GM23338 (cell line): ENCODE measurements around the gene NRN1L. TPM values are rescaled to one million over a fixed set of nuclear protein-coding genes. Genes with fewer than 3 reads are reported as not detected.

ENCODE experiments used
- ATAC-seq: fragments of 200-7000 bp; cut with Tn5 transposase; 3 replicates; pipeline ENCODE4 v1.9.1; 2020
- DNase-seq: peaks from one replicate; pipeline ENCODE4 v3.0.0-alpha.2; 2015; ENCODE audit warnings: low spot score
- H2AFZ ChIP-seq: fragments of 200-600 bp; sonication (generic); 2 replicates; pipeline ENCODE4 v1.8.0; 2016; ENCODE audit warnings: antibody characterized with exemption, mild to moderate bottlenecking, moderate library complexity
- H3F3A ChIP-seq: fragments of 200-600 bp; sonication (generic); replicated peaks from 2 replicates; pipeline ENCODE4 v1.8.0; 2017; ENCODE audit warnings: antibody characterized with exemption, mixed run types, low read depth
- H3K27ac ChIP-seq: fragments of 200-600 bp; sonication (generic); 2 replicates; pipeline ENCODE4 v1.6.1; 2016; ENCODE audit warnings: low read depth
- H3K27me3 ChIP-seq: fragments of 200-600 bp; sonication (generic); 2 replicates; pipeline ENCODE4 v1.8.0; 2016; ENCODE audit warnings: mild to moderate bottlenecking, mixed run types, moderate library complexity; ENCODE audit not compliant: insufficient read depth
- H3K36me3 ChIP-seq: fragments of 200-600 bp; sonication (generic); 2 replicates; pipeline ENCODE4 v1.8.0; 2016; ENCODE audit warnings: mild to moderate bottlenecking; ENCODE audit not compliant: insufficient read depth
- H3K4me1 ChIP-seq: fragments of 200-600 bp; sonication (generic); 2 replicates; pipeline ENCODE4 v1.8.0; 2016; ENCODE audit warnings: mild to moderate bottlenecking, moderate library complexity; ENCODE audit not compliant: insufficient read depth
- H3K4me2 ChIP-seq: fragments of 200-600 bp; sonication (generic); 2 replicates; pipeline ENCODE4 v1.7.1; 2017; ENCODE audit warnings: mixed run types
- H3K4me3 ChIP-seq: fragments of 200-600 bp; sonication (generic); 2 replicates; pipeline ENCODE4 v1.6.1; 2016; ENCODE audit warnings: mixed run types
- H3K79me2 ChIP-seq: fragments of 200-600 bp; sonication (generic); replicated peaks from 2 replicates; pipeline ENCODE4 v1.8.0; 2017; ENCODE audit warnings: mild to moderate bottlenecking; ENCODE audit not compliant: insufficient read depth
- H3K9me2 ChIP-seq: fragments of 200-600 bp; sonication (generic); 2 replicates; pipeline ENCODE4 v1.8.0; 2017; ENCODE audit not compliant: insufficient read depth
- H4K20me1 ChIP-seq: fragments of 200-600 bp; sonication (generic); replicated peaks from 2 replicates; pipeline ENCODE4 v1.8.0; 2017; ENCODE audit warnings: mild to moderate bottlenecking; ENCODE audit not compliant: insufficient read depth
- H3K27ac Mint-ChIP-seq: 2 replicates; pipeline ENCODE4 v1.8.0; 2020; ENCODE audit warnings: inconsistent platforms, mild to moderate bottlenecking, moderate library complexity, mixed read lengths
- H3K27me3 Mint-ChIP-seq: 3 replicates; pipeline ENCODE4 v1.8.0; 2022; ENCODE audit warnings: low read depth, mild to moderate bottlenecking, moderate library complexity, mixed read lengths, inconsistent platforms; ENCODE audit not compliant: insufficient read depth, poor library complexity
- H3K36me3 Mint-ChIP-seq: 3 replicates; pipeline ENCODE4 v1.8.0; 2021; ENCODE audit warnings: low read depth, mild to moderate bottlenecking, inconsistent platforms, moderate library complexity, mixed read lengths
- H3K4me1 Mint-ChIP-seq: 3 replicates; pipeline ENCODE4 v1.8.0; 2020; ENCODE audit warnings: mild to moderate bottlenecking, inconsistent platforms, mixed read lengths
- H3K4me3 Mint-ChIP-seq: 3 replicates; pipeline ENCODE4 v1.8.0; 2021; ENCODE audit warnings: moderate library complexity, mild to moderate bottlenecking, inconsistent platforms, mixed read lengths
- H3K9me3 Mint-ChIP-seq: 3 replicates; pipeline ENCODE4 v1.8.0; 2020; ENCODE audit warnings: moderate library complexity, mild to moderate bottlenecking, inconsistent platforms, mixed read lengths
- CREB1 ChIP-seq: fragments of 250-450 bp; sonication (Bioruptor Pico); IDR thresholded peaks from 2 replicates; pipeline ENCODE4 v1.5.0; 2020; ENCODE audit warnings: low read depth, mild to moderate bottlenecking, moderate library complexity
- EZH2 ChIP-seq: fragments of 200-600 bp; sonication (generic); IDR thresholded peaks from one replicate; pipeline ENCODE4 v1.8.0; 2017; ENCODE audit warnings: antibody characterized with exemption, mild to moderate bottlenecking, low read depth; ENCODE audit not compliant: unreplicated experiment
- EZH2phosphoT487 ChIP-seq: fragments of 200-600 bp; sonication (generic); IDR thresholded peaks from one replicate; pipeline ENCODE4 v1.8.1; 2018; ENCODE audit warnings: antibody characterized with exemption; ENCODE audit not compliant: unreplicated experiment
- JUNB ChIP-seq: IDR thresholded peaks from one replicate; pipeline ENCODE4 v1.6.1; 2016; ENCODE audit warnings: antibody characterized with exemption; ENCODE audit not compliant: unreplicated experiment
- NANOG ChIP-seq: IDR thresholded peaks from 2 replicates; pipeline ENCODE4 v1.6.1; 2016; ENCODE audit warnings: antibody characterized with exemption, borderline replicate concordance
- POLR2AphosphoS5 ChIP-seq: IDR thresholded peaks from 2 replicates; pipeline ENCODE4 v1.6.1; 2016; ENCODE audit warnings: antibody characterized with exemption, low read depth
- REST ChIP-seq: IDR thresholded peaks from one replicate; pipeline ENCODE4 v1.6.1; 2018; ENCODE audit warnings: antibody characterized with exemption; ENCODE audit not compliant: unreplicated experiment
- STAT1 ChIP-seq: IDR thresholded peaks from one replicate; pipeline ENCODE4 v1.6.1; 2016; ENCODE audit warnings: antibody characterized with exemption; ENCODE audit not compliant: unreplicated experiment
- ZNF331 ChIP-seq: fragments of 250-450 bp; sonication (Bioruptor Pico); IDR thresholded peaks from 2 replicates; pipeline ENCODE4 v1.5.0; 2020; ENCODE audit warnings: low read depth, mild to moderate bottlenecking, moderate library complexity
- ZNF462 ChIP-seq: fragments of 250-450 bp; sonication (Bioruptor Pico); IDR thresholded peaks from 2 replicates; pipeline ENCODE4 v1.5.0; 2020; ENCODE audit warnings: mild to moderate bottlenecking, moderate library complexity
- polyA plus RNA-seq: library from polyadenylated mRNA; unstranded; fragments of >200 nt; fragmentation: Nextera tagmentation; extraction: Ambion mirVana; gene quantifications from 2 replicates; pipeline ENCODE4 v1.2.1, GENCODE V29; 2016
- total RNA-seq: library from RNA; depleted of rRNA; stranded (reverse); fragments of >200 nt; shearing (Covaris generic); gene quantifications from 2 replicates; pipeline ENCODE4 v1.2.3, GENCODE V29; 2014
- TF ChIP-seq, protein P1 (sequence below), 2 experiments: fragments of 200-600 bp in 1 of 2; sonication (generic) in 1 of 2; conservative IDR thresholded peaks; 2 replicates each; pipeline versions ENCODE4 v1.5.1 to v1.6.1; 2016 to 2017; ENCODE audit warnings: antibody characterized with exemption in 2 of 2, low read depth in 2 of 2, mild to moderate bottlenecking in 2 of 2, moderate library complexity in 1 of 2
- TF ChIP-seq, protein P2 (sequence below): IDR thresholded peaks from 2 replicates; pipeline ENCODE4 v1.6.1; 2016; ENCODE audit warnings: antibody characterized with exemption

The NRN1L gene
- total and polyA plus RNA-seq, 2 experiments from 2014 or later = 14.0 to 26.1 TPM

DNA sequence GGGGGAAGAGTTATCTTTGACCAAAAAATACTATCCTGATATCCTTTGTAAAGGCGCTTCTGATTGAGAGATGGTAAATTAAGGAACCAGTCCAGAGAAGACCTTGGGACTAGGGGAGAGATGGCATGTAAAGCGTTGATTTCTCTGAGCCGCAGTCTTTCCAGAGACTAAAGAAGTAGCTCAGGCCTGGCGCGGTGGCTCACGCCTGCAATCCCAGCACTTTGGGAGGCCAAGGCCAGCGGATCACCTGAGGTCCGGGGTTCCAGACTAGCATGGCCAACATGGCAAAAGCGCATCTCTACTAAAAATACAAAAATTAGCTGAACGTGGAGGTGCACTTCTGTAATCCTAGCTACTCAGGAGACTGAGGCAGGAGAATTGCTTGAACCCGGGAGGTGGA lies 36.6 kb upstream of the NRN1L start (continued):
- TF ChIP-seq EZH2 (no peak), JUNB (no peak), REST (no peak)

GRCh38 chr16:67853670-67854069 lies 31.0 kb upstream of the NRN1L start:
- no peak for ATAC-seq
- H3K9me3 Mint-ChIP-seq = no peaks in the 10 kb centered on the region
- Histone ChIP-seq H3K36me3 (0 out of 2 replicates have a peak, but pooled peaks cover 3% of the 10 kb centered on the region), H3K4me3 (no peak overlapping the region), H3K27ac (no peak overlapping the region), H3K79me2 (peaks cover 100% of the 10 kb centered on the region), H3K4me1 (peaks cover 18% of the 10 kb centered on the region), H4K20me1 (peaks cover 78% of the 10 kb centered on the region), H3K4me2 (no peak overlapping the region), H3K9me2 (no peaks in the 10 kb centered on the region), H2AFZ (no peak overlapping the region), H3F3A (peaks cover 9% of the 10 kb centered on the region; the same call in 1 of the 2 replicates), H3K27me3 (no peaks in the 10 kb centered on the region)
- peaks cover 23% of the 10 kb centered on the region for H3K36me3 Mint-ChIP-seq
- no peak overlapping the region for H3K4me3 Mint-ChIP-seq
- no peak for DNase-seq
- H3K27me3 Mint-ChIP-seq = peaks cover 4% of the 10 kb centered on the region
- TF ChIP-seq POLR2AphosphoS5 = no peak
- TF ChIP-seq, protein P1, sequence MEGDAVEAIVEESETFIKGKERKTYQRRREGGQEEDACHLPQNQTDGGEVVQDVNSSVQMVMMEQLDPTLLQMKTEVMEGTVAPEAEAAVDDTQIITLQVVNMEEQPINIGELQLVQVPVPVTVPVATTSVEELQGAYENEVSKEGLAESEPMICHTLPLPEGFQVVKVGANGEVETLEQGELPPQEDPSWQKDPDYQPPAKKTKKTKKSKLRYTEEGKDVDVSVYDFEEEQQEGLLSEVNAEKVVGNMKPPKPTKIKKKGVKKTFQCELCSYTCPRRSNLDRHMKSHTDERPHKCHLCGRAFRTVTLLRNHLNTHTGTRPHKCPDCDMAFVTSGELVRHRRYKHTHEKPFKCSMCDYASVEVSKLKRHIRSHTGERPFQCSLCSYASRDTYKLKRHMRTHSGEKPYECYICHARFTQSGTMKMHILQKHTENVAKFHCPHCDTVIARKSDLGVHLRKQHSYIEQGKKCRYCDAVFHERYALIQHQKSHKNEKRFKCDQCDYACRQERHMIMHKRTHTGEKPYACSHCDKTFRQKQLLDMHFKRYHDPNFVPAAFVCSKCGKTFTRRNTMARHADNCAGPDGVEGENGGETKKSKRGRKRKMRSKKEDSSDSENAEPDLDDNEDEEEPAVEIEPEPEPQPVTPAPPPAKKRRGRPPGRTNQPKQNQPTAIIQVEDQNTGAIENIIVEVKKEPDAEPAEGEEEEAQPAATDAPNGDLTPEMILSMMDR (conservative IDR thresholded peaks at IDR 0.05; ENCODE audit: low read depth in 2 of 2) = no peak
- TF ChIP-seq, protein P2, sequence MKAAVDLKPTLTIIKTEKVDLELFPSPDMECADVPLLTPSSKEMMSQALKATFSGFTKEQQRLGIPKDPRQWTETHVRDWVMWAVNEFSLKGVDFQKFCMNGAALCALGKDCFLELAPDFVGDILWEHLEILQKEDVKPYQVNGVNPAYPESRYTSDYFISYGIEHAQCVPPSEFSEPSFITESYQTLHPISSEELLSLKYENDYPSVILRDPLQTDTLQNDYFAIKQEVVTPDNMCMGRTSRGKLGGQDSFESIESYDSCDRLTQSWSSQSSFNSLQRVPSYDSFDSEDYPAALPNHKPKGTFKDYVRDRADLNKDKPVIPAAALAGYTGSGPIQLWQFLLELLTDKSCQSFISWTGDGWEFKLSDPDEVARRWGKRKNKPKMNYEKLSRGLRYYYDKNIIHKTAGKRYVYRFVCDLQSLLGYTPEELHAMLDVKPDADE = no peak
- TF ChIP-seq JUNB = no peak
- TF ChIP-seq EZH2 = no peak
- TF ChIP-seq EZH2phosphoT487 = no peak
- TF ChIP-seq STAT1 = no peak
- no peak for TF ChIP-seq CREB1 (CRISPR knock-in tag)
- TF ChIP-seq ZNF462 (CRISPR knock-in tag) = no peak
- no peak for TF ChIP-seq ZNF331
- no peak for TF ChIP-seq NANOG
- H3K4me1 Mint-ChIP-seq = peaks cover 38% of the 10 kb centered on the region
- no peak overlapping the region for H3K27ac Mint-ChIP-seq
